Caco-2 (cell line): Measurements from ENCODE around the gene TUBGCP6. TPM values are rescaled to one million over a fixed set of nuclear protein-coding genes. Genes with fewer than 3 reads are reported as not detected.

Source experiments
- BruUV-seq: library from RNA; stranded (reverse); fragments of 400-500 nt; replicated peaks from 2 replicates; lab custom pipeline; 2021; lab: Mats Ljungman, UMichigan
- CTCF ChIA-PET: fragments of 300-600 bp; sonication (Branson Sonifier 250); formaldehyde crosslinking; loops from one replicate; lab custom pipeline; 2022; ENCODE audit warnings: antibody characterized with exemption; lab: Charles Lee
- POLR2A ChIA-PET: fragments of 300-600 bp; sonication (Branson Sonifier 250); formaldehyde crosslinking; loops from one replicate; lab custom pipeline; 2022; ENCODE audit warnings: antibody characterized with exemption; lab: Charles Lee
- DNase-seq, 2 experiments: peaks; one replicate each; pipeline versions ENCODE4 v3.0.0 to v3.0.0-alpha.2; 2020 to 2022
- H3K27me3 ChIP-seq: replicated peaks from 2 replicates; pipeline ENCODE4 v1.6.0; 2011; ENCODE audit warnings: low read length; ENCODE audit not compliant: control insufficient read depth, insufficient read depth
- H3K36me3 ChIP-seq: 2 replicates; pipeline ENCODE4 v1.5.1; 2011; ENCODE audit warnings: low read length; ENCODE audit not compliant: control insufficient read depth, insufficient read depth
- H3K4me1 ChIP-seq: fragments of 250-450 bp; sonication (Bioruptor Pico); 2 replicates; pipeline ENCODE4 v1.5.1; 2020; ENCODE audit warnings: mild to moderate bottlenecking
- H3K4me3 ChIP-seq: 2 replicates; pipeline ENCODE4 v1.5.1; 2011; ENCODE audit warnings: low read depth, mild to moderate bottlenecking, control low read depth, low read length
- H3K9me3 ChIP-seq: fragments of 250-450 bp; sonication (Bioruptor Pico); 2 replicates; pipeline ENCODE4 v1.5.1; 2020; ENCODE audit warnings: mild to moderate bottlenecking, moderate library complexity
- H3K27ac Mint-ChIP-seq: one replicate; pipeline ENCODE4 v1.8.0; 2022; ENCODE audit warnings: mixed read lengths; ENCODE audit not compliant: unreplicated experiment
- H3K27me3 Mint-ChIP-seq: one replicate; pipeline ENCODE4 v1.8.0; 2022; ENCODE audit warnings: mixed read lengths; ENCODE audit not compliant: insufficient read depth, unreplicated experiment
- H3K36me3 Mint-ChIP-seq: one replicate; pipeline ENCODE4 v1.8.0; 2022; ENCODE audit warnings: mild to moderate bottlenecking, mixed read lengths; ENCODE audit not compliant: insufficient read depth, unreplicated experiment
- H3K4me1 Mint-ChIP-seq: one replicate; pipeline ENCODE4 v1.8.0; 2022; ENCODE audit warnings: low read depth, mixed read lengths; ENCODE audit not compliant: unreplicated experiment
- H3K4me3 Mint-ChIP-seq: one replicate; pipeline ENCODE4 v1.8.0; 2022; ENCODE audit warnings: mild to moderate bottlenecking, moderate library complexity, mixed read lengths; ENCODE audit not compliant: unreplicated experiment
- H3K9me3 Mint-ChIP-seq: one replicate; pipeline ENCODE4 v1.8.0; 2022; ENCODE audit warnings: mixed read lengths; ENCODE audit not compliant: unreplicated experiment
- intact Hi-C: fragments of 100-400 bp; cut with micrococcal nuclease; formaldehyde crosslinking; loops from one replicate; pipeline ENCODE4 v1.10.0; 2022; ENCODE audit not compliant: unreplicated experiment
- total RNA-seq: library from RNA; stranded (reverse); gene quantifications from 2 replicates; pipeline ENCODE4 v1.2.3, GENCODE V29; 2022
- TF ChIP-seq, protein P1 (sequence below), 2 experiments: fragments of 200-600 bp in 1 of 2; IDR thresholded peaks; 1 replicate in 1 of 2; 2 replicates in 1 of 2; pipeline versions ENCODE4 v1.5.1 to v1.8.0; 2011 to 2022; ENCODE audit warnings: antibody characterized with exemption in 1 of 2, control low read depth in 1 of 2, inconsistent platforms in 1 of 2, low read depth in 1 of 2, low read length in 1 of 2, mild to moderate bottlenecking in 1 of 2, moderate library complexity in 1 of 2; ENCODE audit not compliant: insufficient read depth in 1 of 2, severe bottlenecking in 1 of 2, unreplicated experiment in 1 of 2

TUBGCP6 gene
- total RNA-seq, 1 experiment from 2014 or later = 29.3 TPM

DNA sequence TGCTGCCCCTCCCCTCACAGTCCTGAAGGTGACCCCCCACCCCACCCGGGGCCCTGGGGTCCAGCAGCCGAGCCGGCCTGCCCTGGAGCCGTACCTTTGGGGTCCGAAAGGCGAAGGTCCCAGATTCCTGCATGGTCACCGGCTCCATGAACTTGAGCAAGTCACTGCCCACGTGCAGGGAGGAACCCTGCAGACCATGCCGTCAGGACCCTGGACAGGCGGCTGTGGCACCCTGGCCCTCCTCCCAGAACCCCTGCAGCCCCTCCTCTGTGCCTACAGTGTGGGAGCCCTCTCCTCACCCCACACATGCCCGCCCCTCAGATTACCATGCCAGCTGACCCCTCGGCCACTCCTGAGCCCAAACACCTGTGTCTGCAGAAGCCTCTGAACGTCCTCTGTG, 39.7 kb upstream of the TUBGCP6 start:
- H3K4me3 Mint-ChIP-seq = no peak overlapping the region
- H3K9me3 ChIP-seq = no peaks in the 10 kb centered on the region
- no peak overlapping the region for H3K4me3 ChIP-seq
- H3K36me3 ChIP-seq = peaks cover 10% of the 10 kb centered on the region
- TF ChIP-seq, protein P1, sequence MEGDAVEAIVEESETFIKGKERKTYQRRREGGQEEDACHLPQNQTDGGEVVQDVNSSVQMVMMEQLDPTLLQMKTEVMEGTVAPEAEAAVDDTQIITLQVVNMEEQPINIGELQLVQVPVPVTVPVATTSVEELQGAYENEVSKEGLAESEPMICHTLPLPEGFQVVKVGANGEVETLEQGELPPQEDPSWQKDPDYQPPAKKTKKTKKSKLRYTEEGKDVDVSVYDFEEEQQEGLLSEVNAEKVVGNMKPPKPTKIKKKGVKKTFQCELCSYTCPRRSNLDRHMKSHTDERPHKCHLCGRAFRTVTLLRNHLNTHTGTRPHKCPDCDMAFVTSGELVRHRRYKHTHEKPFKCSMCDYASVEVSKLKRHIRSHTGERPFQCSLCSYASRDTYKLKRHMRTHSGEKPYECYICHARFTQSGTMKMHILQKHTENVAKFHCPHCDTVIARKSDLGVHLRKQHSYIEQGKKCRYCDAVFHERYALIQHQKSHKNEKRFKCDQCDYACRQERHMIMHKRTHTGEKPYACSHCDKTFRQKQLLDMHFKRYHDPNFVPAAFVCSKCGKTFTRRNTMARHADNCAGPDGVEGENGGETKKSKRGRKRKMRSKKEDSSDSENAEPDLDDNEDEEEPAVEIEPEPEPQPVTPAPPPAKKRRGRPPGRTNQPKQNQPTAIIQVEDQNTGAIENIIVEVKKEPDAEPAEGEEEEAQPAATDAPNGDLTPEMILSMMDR (IDR thresholded peaks at IDR 0.05; ENCODE audit: insufficient read depth in 1 of 2, low read depth in 1 of 2, low read length in 1 of 2, severe bottlenecking in 1 of 2, unreplicated experiment in 1 of 2) = no peak
- H3K27me3 Mint-ChIP-seq = no peaks in the 10 kb centered on the region
- H3K36me3 Mint-ChIP-seq = peaks cover 53% of the 10 kb centered on the region
- H3K4me1 Mint-ChIP-seq = no peaks in the 10 kb centered on the region
- peaks cover 18% of the 10 kb centered on the region for H3K4me1 ChIP-seq
- BruUV-seq = no TSS peak
- H3K9me3 Mint-ChIP-seq = no peaks in the 10 kb centered on the region
- POLR2A ChIA-PET = interaction anchor here (0.5 kb wide), 1 partner anchor 9 kb away, joined by 6 read pairs; no protein-coding TSS in a partner anchor
- intact Hi-C loops = no loop called here
- DNase-seq = no peak
- no peaks in the 10 kb centered on the region for H3K27me3 ChIP-seq
- CTCF ChIA-PET = no interaction called here
- H3K27ac Mint-ChIP-seq = peak overlapping the region; percentile 81

DNA sequence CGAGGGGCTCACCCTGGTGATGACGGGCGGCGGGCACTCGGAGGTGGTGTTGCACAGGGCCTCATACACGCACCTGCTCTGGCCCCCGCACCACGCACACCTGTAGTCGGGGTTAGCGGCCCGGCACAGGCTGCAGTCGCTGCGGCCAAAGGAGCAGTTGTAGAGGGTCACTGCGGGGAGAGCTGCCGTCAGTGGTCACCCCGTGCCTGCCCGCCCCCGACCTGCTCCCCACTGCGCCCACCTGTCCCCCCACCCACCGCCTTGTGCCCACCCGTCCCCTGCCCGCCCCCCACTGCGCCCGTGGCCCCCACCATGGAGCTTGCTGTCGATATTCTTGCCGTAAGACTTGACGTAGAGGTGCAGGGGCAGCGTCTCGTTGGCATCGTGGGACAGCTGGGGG, 39.0 kb upstream of the TUBGCP6 start:
- BruUV-seq = no TSS peak
- H3K4me1 Mint-ChIP-seq = no peaks in the 10 kb centered on the region
- Histone ChIP-seq H3K9me3 (no peaks in the 10 kb centered on the region), H3K36me3 (peaks cover 11% of the 10 kb centered on the region), H3K4me3 (no peak overlapping the region), H3K27me3 (no peaks in the 10 kb centered on the region), H3K4me1 (peaks cover 18% of the 10 kb centered on the region)
- no peak for DNase-seq
- CTCF ChIA-PET = no interaction called here
- peak overlapping the region; percentile 69 for H3K27ac Mint-ChIP-seq
- H3K36me3 Mint-ChIP-seq = peaks cover 60% of the 10 kb centered on the region
- H3K4me3 Mint-ChIP-seq = no peak overlapping the region
- H3K9me3 Mint-ChIP-seq = no peaks in the 10 kb centered on the region
- TF ChIP-seq, protein P1 (IDR thresholded peaks at IDR 0.05; ENCODE audit: insufficient read depth in 1 of 2, low read depth in 1 of 2, low read length in 1 of 2, severe bottlenecking in 1 of 2, unreplicated experiment in 1 of 2) = no peak
- no peaks in the 10 kb centered on the region for H3K27me3 Mint-ChIP-seq
- POLR2A ChIA-PET = no interaction called here
- intact Hi-C loops = no loop called here

DNA sequence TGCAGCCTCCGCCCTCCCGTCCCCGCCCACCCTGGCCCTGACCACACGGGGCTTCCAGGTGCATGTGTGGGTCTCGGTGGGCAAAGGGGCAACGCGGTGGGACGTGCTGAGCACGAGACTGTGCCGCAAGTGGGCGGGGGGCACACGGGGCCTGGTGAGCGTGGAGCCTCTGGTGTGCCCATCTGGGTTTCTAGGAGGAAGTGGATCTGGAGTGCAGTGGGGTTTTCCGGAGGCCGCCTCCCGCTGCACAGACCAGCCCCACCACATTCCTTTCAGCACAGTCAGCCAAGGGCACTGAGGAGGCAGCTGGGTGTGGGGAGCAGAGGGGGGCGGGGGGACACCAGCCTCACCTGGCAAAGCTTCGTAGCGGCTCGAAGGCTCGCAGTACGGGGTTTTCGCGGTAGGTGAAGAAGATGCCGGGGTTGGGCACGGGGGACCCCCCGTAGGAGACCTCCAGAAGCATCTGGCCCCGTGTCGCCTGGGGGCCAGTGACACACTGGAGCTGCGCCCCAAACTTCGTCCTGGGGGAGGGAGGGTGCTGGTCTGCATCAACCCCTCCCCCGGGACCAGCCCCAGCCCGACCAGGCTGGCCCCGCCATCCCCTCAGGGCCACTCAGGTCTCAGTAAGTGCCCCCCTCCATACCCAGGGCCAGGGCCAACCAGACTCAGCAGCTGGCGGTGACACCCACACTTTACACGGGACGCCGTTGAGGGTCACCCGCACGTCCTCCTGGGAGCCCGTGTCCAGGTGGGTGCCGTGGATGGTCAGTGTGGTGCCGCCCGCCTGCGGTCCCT, 37.7 kb upstream of the TUBGCP6 start:
- intact Hi-C loops = no loop called here
- Mint-ChIP-seq H3K9me3 (no peaks in the 10 kb centered on the region), H3K4me3 (peak overlapping the region; percentile 55), H3K4me1 (no peaks in the 10 kb centered on the region), H3K36me3 (peaks cover 61% of the 10 kb centered on the region), H3K27me3 (no peaks in the 10 kb centered on the region), H3K27ac (peak overlapping the region; percentile 69)
- no TSS peak for BruUV-seq
- TF ChIP-seq, protein P1 (IDR thresholded peaks at IDR 0.05; ENCODE audit: insufficient read depth in 1 of 2, low read depth in 1 of 2, low read length in 1 of 2, severe bottlenecking in 1 of 2, unreplicated experiment in 1 of 2) = no peak
- ChIA-PET POLR2A (interaction anchor here (0.6 kb wide), 2 partner anchors 11 to 30 kb away, joined by 3 to 4 read pairs; no protein-coding TSS in a partner anchor), CTCF (interaction anchor here (0.8 kb wide), 1 partner anchor 9 kb away, joined by 4 read pairs; no protein-coding TSS in a partner anchor)
- no peaks in the 10 kb centered on the region for H3K9me3 ChIP-seq
- peaks cover 13% of the 10 kb centered on the region for H3K36me3 ChIP-seq
- H3K4me1 ChIP-seq = peaks cover 18% of the 10 kb centered on the region
- no peak overlapping the region for H3K4me3 ChIP-seq
- peak; percentile 81 to 85 for DNase-seq
- H3K27me3 ChIP-seq = no peaks in the 10 kb centered on the region
